GM18526 (cell line): ENCODE measurements around the gene MLLT6.

Experiments
- POLR2A ChIP-seq: IDR thresholded peaks from 3 replicates; pipeline ENCODE4 v1.6.1; 2011; ENCODE audit not compliant: insufficient read length; ENCODE audit errors: extremely low read depth

Gene MLLT6

DNA sequence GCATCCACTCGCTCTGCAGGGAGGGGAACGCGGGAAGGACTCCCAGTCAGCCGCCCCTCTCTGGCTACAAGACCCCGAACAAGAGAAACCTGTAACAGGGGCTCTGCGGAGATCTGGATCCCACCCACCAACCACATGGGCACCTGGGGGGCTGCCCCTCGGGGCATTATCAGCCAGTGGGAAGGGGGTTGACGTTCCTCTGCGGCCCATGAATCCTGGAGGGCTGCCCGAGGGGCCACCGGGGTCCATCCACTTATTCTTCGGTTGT lies 44.9 kb downstream of the MLLT6 start:
- no peak for TF ChIP-seq POLR2A

DNA sequence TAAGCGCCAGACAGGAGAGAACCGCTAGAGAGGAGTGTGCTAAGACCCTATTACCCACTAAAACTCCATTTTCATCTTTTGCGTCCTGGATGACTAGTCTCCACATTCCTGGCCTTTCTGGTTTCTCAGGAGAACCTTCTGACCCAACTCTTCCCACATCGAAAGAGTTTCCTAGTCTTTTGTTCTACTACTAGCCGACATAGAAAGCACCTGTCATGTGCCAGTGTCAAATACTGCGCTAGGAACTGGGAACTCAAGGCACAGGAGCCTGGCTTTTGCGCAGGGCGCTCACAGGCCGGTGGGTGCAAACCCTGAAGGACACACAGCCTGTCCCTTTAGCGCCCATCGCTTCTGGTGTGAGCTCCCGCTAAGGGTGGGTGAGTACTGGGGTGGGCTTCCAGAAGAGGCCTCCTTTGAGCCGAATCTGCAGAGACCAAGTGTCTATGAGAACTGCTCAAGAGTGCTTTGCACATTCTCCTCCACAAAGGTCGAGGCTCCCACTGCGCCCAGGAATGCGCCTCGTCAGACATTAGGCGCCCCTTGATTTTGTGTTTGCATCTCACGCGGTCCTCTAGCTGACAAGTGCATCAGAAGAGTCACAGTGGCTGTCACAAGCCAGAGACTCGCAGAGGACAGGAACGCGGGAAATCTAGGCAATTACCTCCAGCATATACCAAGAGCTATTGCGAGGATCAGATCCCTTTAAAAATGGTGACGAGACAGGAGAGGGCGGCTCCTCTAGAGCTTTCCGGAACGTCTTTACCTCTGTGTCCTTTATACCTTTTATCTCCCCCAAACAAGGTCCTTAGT lies 45.4 kb downstream of the MLLT6 start:
- no peak for TF ChIP-seq POLR2A

DNA sequence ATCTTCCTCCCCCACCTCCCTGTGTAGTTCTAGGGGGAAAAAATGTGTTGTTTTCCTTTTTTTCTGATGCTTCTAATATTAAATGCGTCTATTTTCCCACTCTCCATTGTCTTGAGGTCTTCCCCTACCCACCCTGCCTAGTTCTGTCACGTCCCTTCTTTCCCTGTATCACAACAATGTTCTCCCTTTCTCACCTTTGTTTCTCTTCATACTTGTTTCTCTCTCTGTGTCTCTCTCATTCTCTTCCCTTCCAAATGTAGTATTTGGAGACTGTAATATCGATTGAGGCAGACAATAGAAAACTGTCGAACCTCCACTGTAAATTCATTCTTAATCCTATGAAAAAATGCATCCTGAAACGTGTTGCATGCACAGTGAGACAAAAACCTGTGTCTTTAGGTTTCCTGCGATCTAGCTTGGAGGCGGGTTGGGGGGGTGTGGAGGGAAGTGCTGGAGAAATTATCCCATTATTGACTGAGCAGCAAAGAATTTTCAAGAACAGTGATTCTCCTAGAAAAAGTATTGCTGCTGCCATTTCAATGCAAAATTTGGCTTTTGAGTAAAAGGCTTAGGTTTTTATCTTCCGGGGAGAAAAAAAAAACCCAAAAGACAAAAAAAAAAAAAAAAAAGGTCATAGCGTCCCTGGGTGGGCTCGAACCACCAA lies 46.2 kb downstream of the MLLT6 start:
- no peak for TF ChIP-seq POLR2A

DNA sequence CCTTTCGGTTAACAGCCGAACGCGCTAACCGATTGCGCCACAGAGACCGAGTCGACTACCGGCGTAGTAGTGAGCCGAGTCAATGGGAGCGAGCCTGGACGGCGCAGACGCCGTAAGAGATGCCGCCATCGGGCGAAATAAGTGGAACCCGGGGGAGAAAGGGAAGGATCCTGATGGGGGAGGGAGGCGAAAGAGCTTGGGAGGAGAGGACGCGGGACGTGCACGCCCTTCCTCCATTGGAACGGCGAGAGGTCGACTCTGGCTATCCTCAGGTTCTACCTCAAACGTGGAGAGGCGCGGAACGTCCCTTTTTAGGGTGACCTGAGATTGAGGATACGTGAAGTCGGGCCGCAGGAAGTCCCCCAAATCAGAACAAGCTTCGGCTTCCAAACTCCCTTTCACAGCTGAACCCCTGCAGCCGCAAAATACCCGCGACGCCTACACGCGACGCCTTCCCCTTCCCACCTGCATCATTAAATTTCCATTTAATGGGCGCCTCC lies 46.8 kb downstream of the MLLT6 start:
- peak; percentile 20 for TF ChIP-seq POLR2A

DNA sequence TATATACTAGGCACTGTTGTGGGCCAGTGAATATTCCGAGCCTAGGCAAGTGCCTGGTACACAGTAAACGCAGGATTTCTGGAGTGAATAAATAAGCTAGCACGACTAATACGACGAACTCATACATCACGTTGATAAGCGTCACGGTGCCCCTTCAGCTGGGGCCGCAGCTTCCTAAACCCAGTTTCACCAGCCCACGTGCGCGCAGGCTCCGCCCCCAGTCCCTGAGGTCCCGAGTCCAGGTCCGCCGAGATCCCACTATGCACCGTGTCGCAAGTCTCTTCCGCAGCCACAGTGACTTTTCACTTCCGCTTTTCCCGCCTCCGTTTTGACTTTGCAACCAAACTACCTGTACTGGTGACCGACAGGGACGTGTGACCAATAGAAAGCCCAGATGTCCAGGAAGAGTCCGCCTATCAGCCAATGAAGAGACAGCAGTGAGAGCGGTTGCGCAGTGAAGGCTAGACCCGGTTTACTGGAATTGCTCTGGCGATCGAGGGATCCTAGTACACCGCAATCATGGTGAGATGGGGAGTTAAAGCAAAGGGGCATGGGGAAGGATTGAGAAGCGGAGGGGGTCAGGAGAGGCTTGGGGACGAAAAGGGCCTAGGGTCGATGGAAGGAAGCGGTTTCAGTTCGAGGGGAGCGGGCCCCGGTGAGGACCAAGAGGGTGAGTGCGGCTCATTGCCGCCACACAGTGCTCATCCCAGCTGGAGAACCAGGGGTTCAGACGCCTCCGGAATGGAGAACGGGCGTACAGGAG lies 47.4 kb downstream of the MLLT6 start, which contains the start of gene PSMB3:
Gene PSMB3, plus strand, starts transcription at position 434 of the 763 bp plus-strand sequence. Its CDS starts 86 bp downstream, at position 520.
- peak; percentile 45 for TF ChIP-seq POLR2A

DNA sequence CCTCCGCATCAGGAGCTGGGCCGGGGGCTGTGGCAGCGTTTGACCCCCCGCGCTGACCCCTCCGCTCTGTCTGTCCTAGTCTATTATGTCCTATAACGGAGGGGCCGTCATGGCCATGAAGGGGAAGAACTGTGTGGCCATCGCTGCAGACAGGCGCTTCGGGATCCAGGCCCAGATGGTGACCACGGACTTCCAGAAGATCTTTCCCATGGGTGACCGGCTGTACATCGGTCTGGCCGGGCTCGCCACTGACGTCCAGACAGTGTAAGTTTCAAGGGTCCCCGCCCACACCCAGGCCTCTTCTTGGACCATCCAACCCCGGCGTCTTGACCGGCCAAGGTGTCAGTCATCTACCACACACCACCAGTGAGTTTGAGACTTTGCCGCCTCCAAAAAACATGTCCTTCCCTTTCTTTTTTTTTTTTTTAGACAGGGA lies 48.0 kb downstream of the MLLT6 start:
- TF ChIP-seq POLR2A, result no peak

DNA sequence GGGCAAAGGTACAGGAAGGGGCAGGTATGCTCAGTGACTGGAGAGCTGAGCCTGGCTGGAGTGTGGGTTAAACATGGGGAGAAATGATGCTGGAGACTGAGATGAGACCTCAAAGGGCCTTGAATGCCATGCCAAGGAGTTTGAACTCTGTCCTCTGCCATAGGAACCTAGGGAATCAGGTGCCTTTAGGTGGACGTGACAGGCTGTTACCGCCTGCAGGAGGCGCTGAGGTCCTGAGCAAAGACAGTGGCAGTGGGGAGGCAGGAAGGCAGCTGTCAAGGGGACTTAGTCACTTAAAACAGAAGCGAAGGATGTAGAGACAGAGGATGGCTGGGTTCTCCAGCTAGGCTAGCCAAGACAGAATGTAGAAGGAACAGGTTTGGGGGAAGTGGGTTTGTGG lies 56.5 kb downstream of the MLLT6 start:
- TF ChIP-seq POLR2A, result no peak

DNA sequence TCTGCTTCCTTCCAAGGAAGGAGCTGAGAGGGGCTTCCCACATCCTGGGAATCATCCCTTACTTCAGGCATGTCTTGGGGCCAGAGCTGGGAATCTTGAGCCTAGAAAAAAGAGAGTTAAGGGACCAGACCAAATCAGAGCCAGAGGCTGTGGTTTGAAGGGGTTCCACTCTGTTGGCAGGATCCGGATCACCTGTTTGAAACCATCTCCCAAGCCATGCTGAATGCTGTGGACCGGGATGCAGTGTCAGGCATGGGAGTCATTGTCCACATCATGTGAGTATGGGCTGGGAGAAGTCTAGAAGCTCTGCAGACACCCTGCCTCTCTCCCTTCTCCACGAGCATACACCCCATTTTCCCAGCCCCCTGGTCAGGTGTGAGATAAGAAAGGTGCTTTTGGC lies 57.2 kb downstream of the MLLT6 start:
- TF ChIP-seq POLR2A, result no peak

DNA sequence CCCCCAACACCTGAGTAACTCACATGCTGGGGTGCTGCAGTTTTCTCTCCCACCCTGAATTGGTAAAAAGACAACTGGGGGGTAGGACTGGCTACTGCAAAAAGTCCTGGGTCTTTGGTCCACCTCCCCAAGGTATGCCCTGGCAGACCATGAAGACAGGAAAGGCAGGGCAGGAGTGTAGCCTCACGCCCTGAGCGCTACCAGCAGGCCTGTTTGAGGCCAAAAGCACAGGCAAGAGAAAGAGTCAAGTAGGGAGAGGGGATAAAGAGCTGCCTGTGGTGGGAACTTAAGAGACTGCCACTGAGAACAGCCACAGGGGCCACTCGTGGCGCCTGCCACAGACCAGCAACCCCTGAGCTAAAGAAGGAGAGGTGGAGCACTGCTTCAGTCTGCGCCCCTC lies 61.3 kb downstream of the MLLT6 start:
- TF ChIP-seq POLR2A, result no peak

DNA sequence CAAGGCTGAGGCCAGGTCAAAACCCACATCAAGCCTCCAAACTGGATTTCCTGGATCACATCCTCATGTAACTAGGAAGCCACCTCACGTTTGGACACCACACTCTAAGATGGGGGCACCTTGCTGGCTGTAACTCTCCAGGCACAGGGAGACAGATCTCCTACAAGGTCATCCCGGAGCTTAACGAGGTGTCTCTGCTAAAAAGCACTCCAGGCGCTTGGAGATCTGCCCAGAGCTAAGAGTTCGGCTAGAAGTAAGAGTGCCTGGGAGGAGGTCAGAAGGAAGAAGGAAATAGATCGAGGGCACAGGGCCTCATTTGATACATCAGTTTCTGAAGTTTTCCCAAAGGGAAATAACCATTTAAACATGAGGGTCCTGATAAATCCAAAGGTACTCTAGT lies 63.3 kb downstream of the MLLT6 start:
- no peak for TF ChIP-seq POLR2A

DNA sequence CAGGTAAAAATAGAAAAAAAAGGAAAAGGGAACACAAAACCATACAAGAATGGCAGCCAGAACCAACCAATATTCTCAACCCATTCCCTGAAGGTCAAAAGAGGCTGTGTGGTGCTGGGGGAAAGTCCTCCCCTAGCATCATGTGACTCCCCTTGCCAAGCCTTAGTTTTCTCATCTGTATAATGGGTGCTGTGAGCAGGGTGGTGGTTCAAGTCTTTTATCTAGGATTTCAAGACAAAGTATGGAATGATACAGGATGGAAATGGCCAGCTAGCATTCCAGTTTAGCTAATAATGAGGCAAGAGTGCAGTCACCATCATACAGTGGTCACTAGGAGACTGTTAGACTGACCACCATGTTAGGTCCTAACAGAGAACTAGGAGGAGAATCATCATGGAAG lies 68.2 kb downstream of the MLLT6 start:
- no peak for TF ChIP-seq POLR2A

DNA sequence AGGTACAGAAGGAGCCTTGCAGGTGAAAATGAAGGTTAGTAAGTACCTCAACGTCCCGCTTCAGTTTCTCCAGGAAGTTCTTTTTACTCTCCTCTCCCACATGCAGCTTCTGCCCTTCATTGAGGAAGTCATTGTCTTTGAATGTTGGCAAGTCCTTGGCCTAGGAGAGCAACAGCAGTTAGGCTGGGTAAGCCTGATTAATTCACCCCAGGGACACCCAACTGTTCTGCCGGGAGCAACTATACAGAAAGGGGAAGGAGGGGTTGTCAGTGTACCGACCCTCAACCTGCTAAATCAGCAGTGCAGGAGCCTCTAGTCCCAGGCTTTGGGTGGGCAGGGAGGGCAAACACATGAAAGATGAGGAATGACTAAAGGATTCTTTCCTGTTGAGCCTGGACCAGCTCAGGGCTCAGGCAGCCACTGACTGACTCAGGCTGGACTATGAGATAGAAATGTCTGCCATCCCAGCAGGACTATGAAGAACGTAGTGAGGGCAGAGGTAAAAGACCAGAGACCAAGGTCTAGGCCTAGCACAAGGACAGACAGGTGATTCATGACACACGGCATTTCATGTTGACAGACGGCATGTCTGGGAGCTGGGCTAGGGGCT lies 72.7 kb downstream of the MLLT6 start:
- TF ChIP-seq POLR2A, result no peak
